Subcutaneous adipose tissue (tissue), 4 donors: ENCODE measurements around the gene RAP2A. TPM values are rescaled to one million over a fixed set of nuclear protein-coding genes. Genes with fewer than 3 reads are reported as not detected.

Experiments
- CTCF ChIP-seq: fragments of 450-650 bp; IDR thresholded peaks from one replicate; pipeline ENCODE4 v1.5.1; 2016; ENCODE audit warnings: low read depth, mild to moderate bottlenecking, control low read depth, antibody characterized with exemption, moderate library complexity
- total RNA-seq, 4 donors: library from RNA; depleted of rRNA; stranded (reverse); fragments of >200 nt; gene quantifications; one replicate each; pipeline ENCODE4 v1.1.0, GENCODE V29; 2016

RAP2A gene
- total RNA-seq, 4 donors from 2014 or later: 27.1 to 55.1 (median 45.4) TPM

- TF ChIP-seq CTCF: no peak
Measured at GRCh38 chr13:97438856-97439595, 5.1 kb downstream of the RAP2A start.

GRCh38 chr13:97440598-97441170, 6.7 kb downstream of the RAP2A start:
- TF ChIP-seq CTCF: no peak

- no peak for TF ChIP-seq CTCF
Measured at GRCh38 chr13:97441368-97441767, 7.4 kb downstream of the RAP2A start.

- no peak for TF ChIP-seq CTCF
Measured at GRCh38 chr13:97445522-97446187, 11.7 kb downstream of the RAP2A start.

- no peak for TF ChIP-seq CTCF
Measured at GRCh38 chr13:97446448-97446847, 12.5 kb downstream of the RAP2A start.

- no peak for TF ChIP-seq CTCF
Measured at GRCh38 chr13:97448503-97449251, 14.7 kb downstream of the RAP2A start.

- no peak for TF ChIP-seq CTCF
Measured at GRCh38 chr13:97454699-97455098, 20.7 kb downstream of the RAP2A start.
